ENCODE measurements around the gene GNG12. TPM values are rescaled to one million over a fixed set of nuclear protein-coding genes. Genes with fewer than 3 reads are reported as not detected.

GNG12 gene
- total and polyA plus RNA-seq, 8 donors, result 51.2 to 71.9 (median 57.1) TPM

GRCh38 chr1:67846538-67846937 lies 13.3 kb upstream of the GNG12 start:
- no peak for TF ChIP-seq CTCF (IDR thresholded peaks at IDR 0.05)
- ATAC-seq, result no peak
- H3K36me3 ChIP-seq, result no peaks in the 10 kb centered on the region
- H3K27ac ChIP-seq, result no peak overlapping the region
- H3K4me3 ChIP-seq, result no peak overlapping the region
- H3K9me3 ChIP-seq, result no peaks in the 10 kb centered on the region
- intact Hi-C loops (cut with DNase I), result no loop called here
- peaks cover 0 to 11% of the 10 kb centered on the region in 2 donors for H3K4me1 ChIP-seq
- no peaks in the 10 kb centered on the region for H3K27me3 ChIP-seq
- DNase-seq, result no peak

GRCh38 chr1:67844988-67845387 lies 11.7 kb upstream of the GNG12 start:
- Histone ChIP-seq H3K36me3 (no peaks in the 10 kb centered on the region), H3K9me3 (no peaks in the 10 kb centered on the region), H3K27me3 (peaks cover 0 to 8% of the 10 kb centered on the region in 2 donors), H3K4me3 (no peak overlapping the region), H3K27ac (no peak overlapping the region), H3K4me1 (no peaks in the 10 kb centered on the region)
- no peak for TF ChIP-seq CTCF (IDR thresholded peaks at IDR 0.05)
- ATAC-seq (no peak), DNase-seq (no peak)
- intact Hi-C loops (cut with DNase I), result no loop called here

GRCh38 chr1:67843746-67844145 lies 10.5 kb upstream of the GNG12 start:
- no peaks in the 10 kb centered on the region for H3K4me1 ChIP-seq

GRCh38 chr1:67843331-67843730 lies 10.1 kb upstream of the GNG12 start:
- DNase-seq, result no peak
- Histone ChIP-seq H3K27me3 (peaks cover 0 to 10% of the 10 kb centered on the region in 2 donors), H3K27ac (no peak overlapping the region), H3K9me3 (no peaks in the 10 kb centered on the region), H3K4me1 (no peaks in the 10 kb centered on the region), H3K36me3 (no peaks in the 10 kb centered on the region), H3K4me3 (no peak overlapping the region)
- no peak for TF ChIP-seq CTCF (IDR thresholded peaks at IDR 0.05)
- no peak for ATAC-seq
- intact Hi-C loops (cut with DNase I), result no loop called here

More at GRCh38 chr1:67843746-67844145, 10.5 kb upstream of the GNG12 start:
- TF ChIP-seq CTCF (IDR thresholded peaks at IDR 0.05), result no peak
- ATAC-seq (no peak), DNase-seq (no peak)
- Histone ChIP-seq H3K4me3 (no peak overlapping the region), H3K27ac (no peak overlapping the region), H3K36me3 (no peaks in the 10 kb centered on the region), H3K27me3 (peaks cover 0 to 10% of the 10 kb centered on the region in 2 donors), H3K9me3 (no peaks in the 10 kb centered on the region)
- intact Hi-C loops (cut with DNase I), result no loop called here

DNA sequence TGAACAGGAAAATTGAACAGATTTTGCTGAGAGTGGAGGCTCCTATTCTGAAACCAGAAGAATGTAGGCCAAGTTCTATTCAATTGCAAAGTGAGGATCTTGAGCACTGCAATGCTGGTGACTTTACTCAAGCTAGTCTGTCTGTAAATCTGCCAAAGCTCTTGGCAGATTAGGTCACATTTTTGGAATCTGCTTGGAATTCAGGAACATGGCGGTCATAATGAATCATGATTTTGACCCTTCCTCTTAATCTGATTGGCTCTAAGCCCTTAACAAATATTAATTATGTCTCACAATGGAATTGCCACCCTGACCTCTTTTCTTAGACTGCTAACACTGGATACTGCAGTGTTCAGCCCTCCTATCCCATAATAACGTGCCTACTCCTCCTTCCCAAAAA lies 7.2 kb upstream of the GNG12 start:
- Histone ChIP-seq H3K9me3 (no peaks in the 10 kb centered on the region), H3K27ac (no peak overlapping the region), H3K36me3 (no peaks in the 10 kb centered on the region), H3K27me3 (peaks cover 0 to 16% of the 10 kb centered on the region in 2 donors), H3K4me1 (no peaks in the 10 kb centered on the region), H3K4me3 (no peak overlapping the region)
- ATAC-seq (peak; percentile 70), DNase-seq (peak in 2 of 4 donors; percentile 36 to 52)
- no peak for TF ChIP-seq CTCF (IDR thresholded peaks at IDR 0.05)
- intact Hi-C loops (cut with DNase I), result no loop called here

Measured in left lung (tissue), 10 donors.